DMS153 (cell line): ENCODE results near the gene NSMCE3.
"Not testable (repeated sequence)": the region's sequence is repeated elsewhere in the genome, so short reads cannot be mapped to it uniquely, and the experiment has no call there.

ENCODE experiments used
- DNase-seq: peaks from one replicate; lab custom pipeline; 2025; lab: John Stamatoyannopoulos, UW

NSMCE3 gene

DNA sequence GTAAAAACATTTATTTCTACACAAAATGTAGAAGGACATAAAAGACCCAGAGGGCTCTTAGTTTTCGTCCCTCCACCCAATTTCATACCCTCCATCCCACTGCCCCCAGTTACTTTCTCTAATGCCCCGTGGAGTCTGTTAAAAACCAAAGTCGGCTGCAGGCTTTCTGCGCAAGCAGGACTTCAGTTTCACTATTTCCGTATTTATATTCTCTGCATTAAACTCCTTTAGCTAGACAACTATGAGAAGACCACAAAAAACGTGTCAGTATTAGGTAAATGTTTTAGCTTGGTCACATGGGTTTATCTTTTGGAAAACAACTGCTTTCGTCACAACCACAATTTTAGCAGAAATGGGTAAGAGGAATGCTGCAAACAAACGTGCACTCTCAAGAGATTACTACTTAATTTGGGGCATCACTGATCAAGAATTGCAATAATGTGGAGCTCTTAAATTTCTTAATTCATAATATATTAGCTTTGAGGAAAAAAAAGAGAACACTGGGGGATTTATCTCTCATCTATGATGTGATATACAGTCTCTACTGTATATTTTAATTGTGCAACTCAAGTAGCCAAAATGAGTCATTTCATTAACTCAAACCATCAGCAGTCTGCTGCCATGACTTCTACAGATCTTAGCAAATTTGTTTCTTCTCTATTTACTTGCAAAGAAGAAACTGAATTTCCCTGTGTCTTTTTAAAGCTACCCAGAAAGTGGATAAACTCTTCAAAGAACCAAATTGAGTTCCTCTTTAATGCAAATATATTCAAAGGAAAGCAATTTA lies 740 bp upstream of the NSMCE3 start:
- DNase-seq = no peak

GRCh38 chr15:29268706-29269484 lies 727 bp downstream of the NSMCE3 start:
- no peak for DNase-seq

GRCh38 chr15:29266052-29266582 lies 3.5 kb downstream of the NSMCE3 start:
- DNase-seq = no peak

GRCh38 chr15:29263289-29263688 lies 6.3 kb downstream of the NSMCE3 start:
- DNase-seq = no peak

DNA sequence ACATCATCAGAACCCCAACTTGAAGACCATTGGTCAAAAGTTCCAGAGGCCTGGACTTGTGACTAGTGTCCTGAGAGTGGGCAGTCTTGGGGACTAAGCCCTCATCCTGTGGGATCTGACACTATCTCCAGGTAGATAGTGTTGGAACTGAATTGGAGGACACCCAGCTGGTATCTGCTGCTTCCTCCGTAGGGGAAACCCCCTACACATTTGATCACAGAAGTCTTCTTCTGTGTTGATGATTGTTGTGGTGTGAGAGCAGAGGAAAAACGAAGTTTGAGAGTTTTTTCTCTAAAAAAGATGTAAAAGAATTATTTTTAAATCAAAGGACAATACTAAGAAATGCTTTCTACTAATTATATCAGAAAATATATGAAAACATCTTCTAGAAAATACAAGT lies 6.9 kb downstream of the NSMCE3 start:
- DNase-seq = no peak

- no peak for DNase-seq
Observed at GRCh38 chr15:29260896-29261295, 8.7 kb downstream of the NSMCE3 start.

DNA sequence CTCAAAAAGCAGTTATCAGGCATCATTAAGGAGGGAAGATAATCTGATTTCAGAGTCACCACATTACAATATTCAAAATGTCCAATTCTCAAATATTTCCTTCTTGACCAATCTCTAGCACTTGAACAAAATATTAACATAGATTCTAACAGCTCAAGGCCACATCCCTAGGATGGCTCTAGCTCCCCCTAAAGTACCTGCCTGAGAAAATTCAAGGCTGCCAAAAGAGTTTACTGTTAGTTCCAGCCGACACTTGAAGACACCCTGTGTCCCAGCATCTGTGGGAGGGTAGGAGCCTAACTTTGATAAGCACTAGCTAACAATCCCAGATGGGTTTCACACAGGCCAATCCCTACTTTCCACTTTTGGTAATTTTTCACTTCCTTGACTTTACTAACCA lies 10.4 kb downstream of the NSMCE3 start:
- DNase-seq = no peak

DNA sequence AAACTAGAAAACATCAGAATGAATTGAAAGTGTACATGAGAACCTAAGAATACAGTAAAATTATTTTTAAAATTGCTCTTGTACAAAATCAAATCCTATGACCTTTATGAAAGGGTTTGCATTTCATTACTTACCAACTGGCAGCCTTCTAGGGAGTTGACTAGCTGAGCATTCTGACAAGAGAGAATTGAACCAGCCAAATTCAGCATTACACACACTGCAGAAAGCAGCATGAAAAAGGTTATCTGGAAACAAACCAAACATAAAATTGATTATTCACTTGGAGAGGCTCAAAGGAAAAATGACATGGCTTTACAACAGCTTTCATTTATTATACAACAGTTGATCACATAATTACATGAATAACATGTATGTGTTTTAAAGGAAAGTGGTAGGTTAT lies 17.4 kb downstream of the NSMCE3 start:
- DNase-seq = no peak

DNA sequence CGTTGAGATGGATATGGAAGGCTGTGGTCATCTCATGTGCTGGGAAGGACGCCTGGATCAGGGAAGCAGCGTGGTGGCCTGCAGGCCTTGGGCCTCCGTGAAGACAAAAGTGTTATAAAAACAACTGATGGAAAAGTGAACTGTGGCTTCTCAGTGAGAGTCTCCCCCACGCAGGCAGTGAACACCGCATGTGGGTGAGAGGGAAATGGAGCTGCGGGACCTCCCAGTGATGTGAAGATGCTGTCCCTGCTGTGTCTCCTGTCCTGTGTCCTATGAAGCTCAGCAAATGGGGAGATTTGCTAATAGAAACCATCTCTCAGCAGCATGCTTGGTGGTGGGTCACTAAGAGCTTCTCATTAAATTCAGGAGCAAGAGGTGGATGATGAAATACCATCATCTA lies 25.1 kb downstream of the NSMCE3 start:
- DNase-seq = no peak

DNA sequence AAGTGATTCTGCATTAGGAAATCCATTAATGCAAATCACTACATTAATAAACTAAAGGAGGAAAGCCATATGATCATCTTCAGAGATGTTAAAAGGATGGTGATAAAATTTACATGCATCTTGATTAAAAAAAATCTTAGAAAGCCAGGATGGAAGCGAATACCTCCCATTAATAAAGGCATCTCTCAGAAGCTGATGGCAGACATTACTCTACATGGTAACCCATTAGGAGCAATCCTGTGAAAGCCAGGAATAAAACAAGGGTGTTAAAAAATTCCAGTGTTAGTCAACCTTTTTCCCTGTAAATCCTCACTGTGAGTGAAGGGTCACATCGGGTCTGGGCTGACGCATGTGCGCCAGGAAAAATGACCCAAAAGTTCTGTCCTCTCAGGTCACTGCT lies 25.5 kb downstream of the NSMCE3 start:
- DNase-seq = no peak

DNA sequence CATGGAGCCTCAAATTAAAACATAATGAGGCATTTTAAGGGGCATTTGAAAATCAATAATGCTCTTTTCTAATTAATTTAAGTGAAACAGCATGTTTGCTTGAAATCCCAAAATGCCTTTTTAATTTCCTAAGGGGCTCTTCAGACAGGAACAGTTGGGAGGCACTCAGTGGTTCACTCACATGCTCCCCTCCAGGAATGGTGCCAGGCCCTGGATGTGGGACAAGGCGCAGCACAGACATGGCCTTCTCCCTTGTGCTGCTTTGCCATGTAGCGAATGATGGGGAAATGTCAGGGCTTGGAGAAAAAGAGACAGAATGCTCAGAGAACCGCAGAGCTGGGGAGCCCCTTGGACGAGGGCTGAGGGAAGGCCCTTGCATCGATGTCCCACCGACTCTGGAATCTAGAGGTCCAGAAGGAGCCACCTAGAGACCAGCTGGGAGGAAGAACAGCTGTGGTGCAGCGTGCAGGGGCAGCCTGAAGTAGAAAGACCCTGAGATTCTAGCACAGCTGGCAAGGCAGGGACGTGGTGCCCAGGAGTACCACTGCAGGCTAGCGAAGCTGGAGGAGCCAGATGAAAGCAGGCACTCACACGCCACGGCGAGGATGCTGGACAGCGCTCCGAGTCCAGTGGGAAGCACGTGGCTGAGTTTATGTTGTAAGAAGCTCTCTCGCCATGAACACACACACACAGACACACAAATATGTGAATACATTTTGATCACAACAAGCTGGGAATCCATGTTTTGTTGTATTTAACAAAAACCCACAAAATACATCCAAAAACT lies 27.0 kb downstream of the NSMCE3 start:
- no peak for DNase-seq

DNA sequence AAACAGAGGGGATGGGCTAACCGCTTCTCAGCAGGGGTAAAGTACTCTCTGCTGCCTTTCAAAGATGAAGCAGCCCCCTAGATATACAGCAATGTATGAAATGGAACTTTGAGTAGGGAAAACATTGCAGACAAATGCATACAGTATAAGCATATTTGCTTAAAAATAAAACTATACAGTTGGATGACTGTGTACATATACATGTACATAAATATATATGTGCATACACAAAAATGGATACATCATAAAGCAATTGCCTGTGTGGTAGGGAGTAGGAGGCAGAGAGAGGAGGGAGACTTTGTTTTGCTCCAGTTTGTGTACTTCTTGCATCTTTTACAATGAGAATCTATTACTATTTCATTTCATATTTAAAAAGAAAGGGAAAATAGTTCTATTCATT lies 28.4 kb downstream of the NSMCE3 start:
- DNase-seq = no peak

- DNase-seq = no peak
Observed at GRCh38 chr15:29239395-29239794, 30.2 kb downstream of the NSMCE3 start.

GRCh38 chr15:29233566-29233965 lies 36.1 kb downstream of the NSMCE3 start:
- no peak for DNase-seq

- DNase-seq = no peak
Observed at GRCh38 chr15:29226436-29227208, 43.0 kb downstream of the NSMCE3 start.

- DNase-seq = no peak
Observed at GRCh38 chr15:29225534-29226234, 43.9 kb downstream of the NSMCE3 start.

- not testable (repeated sequence) for DNase-seq
Observed at GRCh38 chr15:29224987-29225363, 44.6 kb downstream of the NSMCE3 start.

DNA sequence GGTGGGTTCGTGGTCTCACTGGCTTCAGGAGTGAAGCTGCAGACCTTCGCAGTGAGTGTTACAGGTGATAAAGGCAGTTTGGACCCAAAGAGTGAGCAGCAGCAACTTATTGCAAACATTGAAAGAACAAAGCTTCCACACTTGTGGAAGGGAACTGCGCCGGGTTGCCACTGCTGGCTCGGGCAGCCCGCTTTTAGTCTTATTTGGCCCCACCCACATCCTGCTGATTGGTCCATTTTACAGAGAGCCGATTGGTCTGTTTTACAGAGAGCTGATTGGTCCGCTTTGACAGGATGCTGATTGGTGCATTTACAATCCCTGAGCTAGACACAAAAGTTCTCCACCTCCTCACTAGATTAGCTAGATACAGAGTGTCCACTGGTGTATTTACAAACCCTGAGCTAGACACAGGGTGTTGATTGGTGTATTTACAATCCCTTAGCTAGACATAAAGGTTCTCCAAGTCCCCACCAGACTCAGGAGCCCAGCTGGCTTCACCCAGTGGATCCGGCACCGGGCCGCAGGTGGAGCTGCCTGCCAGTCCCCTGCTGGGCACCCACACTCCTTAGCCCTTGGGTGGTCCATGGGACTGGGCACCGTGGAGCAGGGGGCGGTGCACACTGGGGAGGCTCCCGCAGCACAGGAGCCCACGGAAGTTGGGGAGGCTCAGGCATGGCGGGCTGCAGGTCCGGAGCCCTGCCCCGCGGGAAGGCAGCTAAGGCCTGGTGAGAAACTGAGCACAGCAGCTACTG lies 45.2 kb downstream of the NSMCE3 start:
- not testable (repeated sequence) for DNase-seq

DNA sequence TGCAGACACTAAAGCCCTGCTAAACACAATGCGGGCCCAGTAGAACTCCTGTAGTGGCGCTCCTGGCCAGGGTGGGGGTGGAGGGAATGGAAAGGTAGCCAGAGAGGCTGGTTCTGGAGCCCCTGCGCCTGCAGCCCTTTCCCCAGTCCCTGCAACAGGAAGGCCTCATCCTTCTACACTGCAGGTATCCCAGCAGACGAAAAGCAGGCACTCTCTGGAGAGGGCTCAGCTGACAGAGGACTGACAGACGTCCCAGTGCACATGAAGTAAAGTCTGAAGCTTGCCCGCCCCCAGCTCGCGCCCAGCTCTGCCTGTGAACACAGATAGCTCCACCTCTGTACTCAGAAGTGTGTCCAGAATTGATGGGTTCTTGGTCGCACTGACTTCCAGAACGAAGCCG lies 46.0 kb downstream of the NSMCE3 start:
- no peak for DNase-seq

DNA sequence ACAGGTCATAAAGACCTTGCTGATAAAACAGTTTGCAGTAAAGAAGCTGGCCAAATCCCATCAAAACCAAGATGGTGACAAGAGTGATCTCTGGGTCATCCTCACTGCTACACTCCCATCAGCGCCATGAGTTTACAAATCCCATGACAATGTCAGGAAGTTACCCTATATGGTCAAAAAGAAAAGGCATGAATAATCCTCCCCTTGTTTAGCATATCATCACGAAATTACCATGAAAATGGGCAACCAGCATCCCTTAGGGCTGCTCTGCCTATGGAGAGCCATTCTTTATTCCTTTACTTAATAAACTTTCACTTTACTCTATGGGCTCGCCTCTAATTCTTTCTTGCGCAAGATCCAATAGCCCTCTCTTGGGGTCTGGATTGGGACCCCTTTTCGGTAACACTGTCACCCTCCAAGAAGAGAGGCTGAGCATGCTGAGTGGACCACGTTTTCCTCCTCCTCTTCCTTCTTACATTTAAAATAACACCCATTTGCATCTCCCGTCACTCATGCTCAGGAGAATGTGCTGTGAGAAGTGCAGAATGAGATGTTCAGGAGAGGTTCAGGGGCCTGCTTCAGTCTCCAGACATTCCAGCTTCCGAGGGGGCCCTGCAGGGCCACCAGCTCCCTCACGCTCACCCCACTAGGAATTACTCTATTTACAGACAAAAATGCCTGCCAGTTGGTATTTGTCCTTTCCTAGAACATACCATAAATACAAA lies 47.3 kb downstream of the NSMCE3 start:
- no peak for DNase-seq
